Brain microvascular endothelial cell (primary cell): ENCODE measurements around the gene MLLT10.
"Not testable (repeated sequence)": the region's sequence is repeated elsewhere in the genome, so short reads cannot be mapped to it uniquely, and the experiment has no call there.

Experiments used
- DNase-seq: peaks from one replicate; pipeline ENCODE4 v3.0.0-alpha.2; 2020
- H3K27ac ChIP-seq: fragments of 250-450 bp; sonication (Bioruptor Pico); 2 replicates; pipeline ENCODE4 v1.5.1; 2020; ENCODE audit warnings: mild to moderate bottlenecking, moderate library complexity
- H3K27me3 ChIP-seq: fragments of 250-450 bp; sonication (Bioruptor Pico); replicated peaks from 2 replicates; pipeline ENCODE4 v1.5.1; 2020; ENCODE audit warnings: mild to moderate bottlenecking
- H3K36me3 ChIP-seq: fragments of 250-450 bp; sonication (Bioruptor Pico); replicated peaks from 2 replicates; pipeline ENCODE4 v1.5.1; 2020; ENCODE audit warnings: mild to moderate bottlenecking
- H3K4me3 ChIP-seq: 2 replicates; pipeline ENCODE4 v1.5.1; 2011; ENCODE audit warnings: low read depth, mild to moderate bottlenecking, control low read depth, low read length, moderate library complexity
- CTCF ChIP-seq: IDR thresholded peaks from 2 replicates; pipeline ENCODE4 v1.5.1; 2011; ENCODE audit warnings: low read depth, mild to moderate bottlenecking, moderate library complexity, low read length, control low read depth, inconsistent platforms; ENCODE audit errors: missing control alignments
- in situ Hi-C: cut with HindIII; loops from 2 replicates; pipeline ENCODE4 v1.10.0; 2017; ENCODE audit warnings: low sequenced_read_pairs, low pct_ligation_motif_present

Gene MLLT10

GRCh38 chr10:21607907-21608306 is 73.9 kb downstream of the MLLT10 start:
- in situ Hi-C loops, result no loop called here
- Histone ChIP-seq H3K27ac (no peak overlapping the region), H3K4me3 (no peak overlapping the region), H3K36me3 (peaks cover 2% of the 10 kb centered on the region), H3K27me3 (no peaks in the 10 kb centered on the region)
- DNase-seq, result no peak
- no peak for TF ChIP-seq CTCF

GRCh38 chr10:21614000-21614399 is 80.0 kb downstream of the MLLT10 start:
- DNase-seq, result no peak
- Histone ChIP-seq H3K4me3 (no peak overlapping the region), H3K36me3 (no peaks in the 10 kb centered on the region), H3K27ac (no peak overlapping the region), H3K27me3 (no peaks in the 10 kb centered on the region)
- in situ Hi-C loops, result no loop called here
- no peak for TF ChIP-seq CTCF

- no peak overlapping the region for H3K27ac ChIP-seq
- peaks cover 3% of the 10 kb centered on the region for H3K36me3 ChIP-seq
- no peak for DNase-seq
- H3K4me3 ChIP-seq, result no peak overlapping the region
- no peak for TF ChIP-seq CTCF
- in situ Hi-C loops, result no loop called here
- H3K27me3 ChIP-seq, result no peaks in the 10 kb centered on the region
These were observed 83.2 kb downstream of the MLLT10 start for GRCh38 chr10:21617267-21617666.

- Histone ChIP-seq H3K4me3 (no peak overlapping the region), H3K27ac (no peak overlapping the region), H3K36me3 (peaks cover 12% of the 10 kb centered on the region), H3K27me3 (no peaks in the 10 kb centered on the region)
- no peak for TF ChIP-seq CTCF
- no peak for DNase-seq
- in situ Hi-C loops, result no loop called here
These were observed 89.3 kb downstream of the MLLT10 start for GRCh38 chr10:21623291-21623690.

GRCh38 chr10:21624421-21624820 is 90.4 kb downstream of the MLLT10 start:
- in situ Hi-C loops, H3K27me3 ChIP-seq, H3K4me3 ChIP-seq, H3K27ac ChIP-seq, DNase-seq: not testable (repeated sequence)
- H3K36me3 ChIP-seq, result peaks cover 12% of the 10 kb centered on the region

- H3K27ac ChIP-seq, result no peak overlapping the region
These were observed 90.9 kb downstream of the MLLT10 start for GRCh38 chr10:21624951-21625350.

More at GRCh38 chr10:21624951-21625350, 90.9 kb downstream of the MLLT10 start:
- no peak for TF ChIP-seq CTCF
- in situ Hi-C loops, result no loop called here
- H3K36me3 ChIP-seq, result peaks cover 12% of the 10 kb centered on the region
- no peaks in the 10 kb centered on the region for H3K27me3 ChIP-seq
- H3K4me3 ChIP-seq, result no peak overlapping the region
- no peak for DNase-seq
